SKM-1 treated with dmso at 0.1 percent for 144 hours (cell line): ENCODE results near the gene WIZ.
"Not testable (repeated sequence)": the region's sequence is repeated elsewhere in the genome, so short reads cannot be mapped to it uniquely, and the experiment has no call there.

Experiments used
- DNase-seq: peaks from one replicate; lab custom pipeline; 2025; ENCODE audit not compliant: unreplicated experiment; lab: John Stamatoyannopoulos, UW

WIZ gene, protein sequence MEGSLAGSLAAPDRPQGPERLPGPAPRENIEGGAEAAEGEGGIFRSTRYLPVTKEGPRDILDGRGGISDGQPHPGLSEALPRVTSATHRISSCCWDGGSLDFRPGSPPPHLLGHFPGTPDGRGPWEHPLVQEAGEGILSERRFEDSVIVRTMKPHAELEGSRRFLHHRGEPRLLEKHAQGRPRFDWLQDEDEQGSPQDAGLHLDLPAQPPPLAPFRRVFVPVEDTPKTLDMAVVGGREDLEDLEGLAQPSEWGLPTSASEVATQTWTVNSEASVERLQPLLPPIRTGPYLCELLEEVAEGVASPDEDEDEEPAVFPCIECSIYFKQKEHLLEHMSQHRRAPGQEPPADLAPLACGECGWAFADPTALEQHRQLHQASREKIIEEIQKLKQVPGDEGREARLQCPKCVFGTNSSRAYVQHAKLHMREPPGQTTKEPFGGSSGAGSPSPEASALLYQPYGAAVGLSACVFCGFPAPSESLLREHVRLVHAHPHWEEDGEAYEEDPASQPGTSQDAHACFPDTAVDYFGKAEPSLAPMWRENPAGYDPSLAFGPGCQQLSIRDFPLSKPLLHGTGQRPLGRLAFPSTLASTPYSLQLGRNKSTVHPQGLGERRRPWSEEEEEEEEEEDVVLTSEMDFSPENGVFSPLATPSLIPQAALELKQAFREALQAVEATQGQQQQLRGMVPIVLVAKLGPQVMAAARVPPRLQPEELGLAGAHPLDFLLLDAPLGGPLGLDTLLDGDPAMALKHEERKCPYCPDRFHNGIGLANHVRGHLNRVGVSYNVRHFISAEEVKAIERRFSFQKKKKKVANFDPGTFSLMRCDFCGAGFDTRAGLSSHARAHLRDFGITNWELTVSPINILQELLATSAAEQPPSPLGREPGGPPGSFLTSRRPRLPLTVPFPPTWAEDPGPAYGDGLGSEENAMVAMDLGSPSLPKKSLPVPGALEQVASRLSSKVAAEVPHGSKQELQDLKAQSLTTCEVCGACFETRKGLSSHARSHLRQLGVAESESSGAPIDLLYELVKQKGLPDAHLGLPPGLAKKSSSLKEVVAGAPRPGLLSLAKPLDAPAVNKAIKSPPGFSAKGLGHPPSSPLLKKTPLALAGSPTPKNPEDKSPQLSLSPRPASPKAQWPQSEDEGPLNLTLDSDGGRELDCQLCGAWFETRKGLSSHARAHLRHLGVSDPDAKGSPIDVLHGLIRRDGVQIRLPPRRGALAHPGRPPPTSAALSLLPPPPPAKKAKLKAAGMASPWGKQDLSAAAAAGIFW (N-terminal part only)

DNA sequence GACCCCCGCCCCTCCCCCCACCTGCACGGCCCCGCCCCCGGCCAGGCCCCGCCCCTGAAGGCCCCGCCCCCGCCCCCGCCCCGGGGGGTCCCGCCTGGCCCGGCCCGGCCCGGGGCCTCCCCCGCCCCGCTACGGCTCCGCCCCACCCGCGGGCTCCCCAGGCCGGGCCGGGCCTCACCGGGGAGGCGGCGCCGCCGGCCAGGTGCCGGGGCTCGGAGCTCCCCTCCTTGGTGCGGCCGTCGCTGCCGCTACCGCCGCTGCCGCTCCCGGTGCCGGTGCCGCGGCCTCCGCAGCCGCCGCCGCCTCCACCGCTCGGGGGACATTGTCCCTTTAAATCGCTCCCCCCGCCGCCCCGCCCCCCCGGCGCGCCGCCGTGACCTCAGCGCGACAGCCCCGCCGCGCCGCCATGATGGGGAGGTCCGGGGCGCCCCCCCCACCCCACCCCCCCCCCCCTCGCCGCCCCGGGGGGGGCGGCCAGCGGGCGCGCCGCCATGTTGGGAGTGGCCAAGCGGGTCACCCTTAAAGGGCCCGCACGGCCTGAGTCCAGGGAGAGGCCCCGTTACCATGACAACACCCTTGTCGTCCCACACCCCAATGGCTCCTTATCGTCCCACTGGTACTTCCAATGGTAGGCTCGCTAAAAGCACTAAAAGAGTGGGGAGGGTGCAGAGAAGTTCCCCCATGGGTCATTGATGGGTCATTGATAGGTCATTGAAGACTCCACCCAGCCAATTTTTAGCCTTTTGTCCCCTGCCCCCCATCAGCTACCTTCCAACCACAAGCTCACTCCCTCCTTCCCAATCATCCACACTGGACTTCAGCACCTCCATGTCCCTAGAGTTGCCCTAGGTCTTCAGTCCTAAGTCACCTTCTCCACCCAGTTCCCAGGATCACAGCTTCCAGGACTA is at the start of gene WIZ:
TSS of gene WIZ (minus strand) at position 337 of the 908 bp plus-strand sequence. CDS start 1,649 bp downstream, outside the sequence.
- DNase-seq = no peak

DNA sequence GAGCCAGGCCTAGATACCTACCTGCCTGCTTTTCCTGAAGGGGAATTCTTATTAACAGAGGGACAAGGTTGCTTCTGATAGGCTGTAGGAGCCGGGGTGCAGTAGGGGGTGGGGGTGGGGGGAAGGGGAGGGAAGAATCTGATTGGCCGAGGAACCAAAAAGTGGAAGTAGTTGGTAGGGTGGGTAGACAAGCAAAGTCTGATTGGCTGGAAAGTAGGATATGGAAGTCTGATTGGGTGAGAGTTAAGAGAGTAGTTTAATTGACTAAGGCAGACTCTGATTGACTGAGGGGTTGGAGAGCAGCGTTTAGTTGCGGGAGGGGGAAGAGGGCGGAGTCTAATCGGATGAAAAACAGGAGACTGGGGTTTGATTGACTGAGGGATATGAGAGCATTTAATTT is 49.2 kb upstream of the WIZ start:
- no peak for DNase-seq

GRCh38 chr19:15498156-15498858 is 48.6 kb upstream of the WIZ start:
- DNase-seq = no peak

- DNase-seq = no peak
These were observed 45.4 kb upstream of the WIZ start for GRCh38 chr19:15495151-15495550.

- DNase-seq = no peak
These were observed 38.9 kb upstream of the WIZ start for GRCh38 chr19:15488489-15489226.

DNA sequence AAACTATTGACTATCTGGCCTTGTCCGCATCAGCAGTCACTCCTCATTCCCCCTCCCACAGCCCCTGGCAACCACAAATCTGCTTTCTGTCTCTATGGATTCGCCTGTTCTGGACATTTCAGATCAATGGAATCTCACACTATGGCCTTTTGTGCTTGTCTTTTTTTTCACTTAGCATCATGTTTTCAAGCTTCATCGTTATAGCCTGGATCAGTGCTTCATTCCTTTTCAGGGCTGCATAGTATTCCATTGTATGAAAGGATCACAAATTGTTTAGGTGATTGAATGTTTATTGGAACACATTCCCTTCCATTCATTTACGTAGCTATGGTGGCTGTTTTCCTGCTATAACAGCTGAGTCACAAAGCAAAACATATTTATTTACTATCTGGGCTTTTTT is 37.3 kb upstream of the WIZ start:
- no peak for DNase-seq

DNA sequence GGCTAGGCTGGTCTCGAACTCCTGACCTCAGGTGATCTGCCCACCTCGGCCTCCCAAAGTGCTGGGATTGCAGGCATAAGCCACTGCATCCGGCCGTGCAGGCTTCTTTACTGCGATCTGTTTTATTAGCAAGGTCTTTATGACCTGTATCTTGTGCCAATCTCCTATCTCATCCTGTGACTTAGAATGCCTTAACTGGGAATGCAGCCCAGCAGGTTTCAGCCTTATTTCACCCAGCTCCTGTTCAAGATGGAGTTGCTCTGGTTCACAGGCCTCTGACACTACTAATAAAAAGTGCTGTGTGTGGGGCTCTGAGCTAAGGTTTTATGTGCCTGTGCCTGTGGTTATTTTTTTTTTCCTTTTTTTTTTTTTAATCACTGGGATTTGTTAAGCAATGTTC is 36.0 kb upstream of the WIZ start:
- not testable (repeated sequence) for DNase-seq

DNA sequence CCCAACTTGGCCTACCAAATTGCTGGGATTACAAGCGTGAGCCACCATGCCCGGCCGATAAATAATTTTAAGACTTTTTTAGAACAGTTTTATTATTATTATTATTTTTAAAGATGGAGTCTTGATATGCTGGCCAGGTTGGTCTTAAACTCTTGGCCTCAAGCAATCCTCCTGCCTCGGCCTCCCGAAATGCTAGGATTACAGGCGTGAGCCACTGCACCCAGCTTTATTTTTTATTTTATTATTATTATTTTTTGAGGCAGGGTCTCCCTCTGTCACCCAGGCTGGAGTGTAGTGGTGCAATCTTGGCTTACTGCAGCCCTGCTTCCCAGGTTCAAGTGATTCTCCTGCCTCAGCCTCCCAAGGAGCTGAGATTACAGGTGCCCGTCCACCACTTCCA is 31.2 kb upstream of the WIZ start:
- not testable (repeated sequence) for DNase-seq

DNA sequence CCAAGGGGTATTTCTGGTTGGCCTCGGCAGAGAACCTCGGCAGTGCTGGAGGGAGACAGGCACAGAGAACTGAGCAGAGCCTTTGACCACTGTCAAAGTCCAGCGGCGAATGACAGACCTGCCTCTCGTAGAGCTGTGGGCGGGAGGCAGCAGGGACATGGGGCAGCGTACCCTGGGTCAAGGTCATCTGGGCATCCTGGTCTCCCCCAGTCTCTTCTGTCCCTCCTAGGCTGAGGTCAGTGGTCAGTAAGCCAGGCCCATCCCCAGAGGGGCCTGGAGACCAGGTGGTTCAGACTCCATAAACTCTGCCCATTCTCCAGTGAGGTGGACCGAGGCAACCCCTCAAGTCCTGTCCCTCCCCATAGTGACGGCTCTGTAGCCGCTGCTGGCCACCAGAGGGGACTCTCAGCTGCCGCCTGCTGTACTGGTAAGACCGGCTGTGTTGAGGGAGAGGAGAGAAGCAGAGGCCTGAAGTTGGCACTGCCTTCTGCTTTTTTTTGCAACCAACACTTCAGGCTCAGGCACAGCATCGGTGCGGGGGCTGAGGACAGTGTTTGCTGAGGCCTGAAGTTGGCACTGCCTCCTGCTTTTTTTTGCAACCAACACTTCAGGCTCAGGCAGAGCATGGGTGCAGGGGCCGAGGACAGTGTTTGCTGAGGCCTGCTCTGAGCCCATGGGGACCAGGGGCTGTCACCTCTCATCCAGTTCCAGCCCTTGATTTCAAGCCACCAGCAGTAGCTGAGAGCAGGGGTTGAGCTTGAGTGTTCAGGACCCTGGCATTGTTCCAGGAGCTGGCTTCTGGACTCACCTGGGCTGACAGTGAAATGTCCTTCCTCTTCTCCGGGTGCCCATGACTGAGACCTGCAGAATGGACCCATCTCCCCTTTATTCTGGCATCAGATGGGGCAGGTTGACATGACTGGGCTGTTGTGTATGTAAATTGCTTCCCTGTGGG is 29.9 kb upstream of the WIZ start, which contains the start of gene PGLYRP2:
TSS of gene PGLYRP2 (minus strand) at position 111 of the 955 bp plus-strand sequence. CDS start 130 bp downstream, outside the sequence.
- DNase-seq = no peak

DNA sequence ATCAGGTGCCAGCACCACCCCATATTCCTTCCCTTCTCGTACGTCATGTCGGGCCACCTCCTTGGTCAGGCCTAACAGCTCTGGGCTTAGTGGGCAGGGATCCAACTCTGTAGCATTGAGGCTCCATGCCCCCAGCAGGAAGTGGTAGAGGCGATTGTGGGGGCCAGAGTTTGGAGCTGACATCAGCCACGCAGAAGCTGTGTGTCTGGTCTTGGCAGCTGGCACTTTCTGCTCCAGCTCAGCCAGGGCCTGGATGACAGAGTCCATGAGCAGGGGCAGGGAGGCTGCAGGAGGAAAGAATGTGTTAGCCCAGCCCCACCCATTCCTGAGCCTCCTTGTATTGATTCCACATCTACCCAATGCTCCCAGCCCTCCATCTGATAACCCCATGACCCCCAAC is 26.6 kb upstream of the WIZ start:
- no peak for DNase-seq

GRCh38 chr19:15475611-15476010 is 25.9 kb upstream of the WIZ start:
- no peak for DNase-seq

GRCh38 chr19:15475169-15475568 is 25.4 kb upstream of the WIZ start:
- no peak for DNase-seq

- DNase-seq = not testable (repeated sequence)
These were observed 24.1 kb upstream of the WIZ start for GRCh38 chr19:15473821-15474220.

DNA sequence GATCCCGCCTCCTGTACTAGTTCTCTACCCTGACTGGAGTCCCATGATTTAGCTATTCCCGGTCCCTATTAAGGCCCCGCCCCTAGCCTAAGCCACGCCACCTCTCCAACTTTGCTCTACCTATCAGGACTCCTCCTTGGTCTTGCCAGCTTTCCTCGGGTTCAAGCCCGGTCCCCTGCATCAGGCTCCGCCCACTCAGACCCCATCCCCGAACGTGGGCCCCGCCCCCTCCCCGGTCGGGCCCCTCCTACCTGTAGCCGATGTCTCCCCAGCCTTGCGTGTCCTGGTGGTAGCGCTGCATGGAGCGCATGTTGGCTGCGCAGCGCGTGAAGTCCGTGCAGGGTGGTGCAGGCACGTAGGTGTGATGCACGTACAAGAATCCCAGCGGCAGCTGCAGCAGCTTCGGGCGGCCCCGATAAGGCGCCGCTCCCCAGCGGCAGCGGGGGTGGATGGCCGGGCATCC is 21.9 kb upstream of the WIZ start:
- DNase-seq = no peak

DNA sequence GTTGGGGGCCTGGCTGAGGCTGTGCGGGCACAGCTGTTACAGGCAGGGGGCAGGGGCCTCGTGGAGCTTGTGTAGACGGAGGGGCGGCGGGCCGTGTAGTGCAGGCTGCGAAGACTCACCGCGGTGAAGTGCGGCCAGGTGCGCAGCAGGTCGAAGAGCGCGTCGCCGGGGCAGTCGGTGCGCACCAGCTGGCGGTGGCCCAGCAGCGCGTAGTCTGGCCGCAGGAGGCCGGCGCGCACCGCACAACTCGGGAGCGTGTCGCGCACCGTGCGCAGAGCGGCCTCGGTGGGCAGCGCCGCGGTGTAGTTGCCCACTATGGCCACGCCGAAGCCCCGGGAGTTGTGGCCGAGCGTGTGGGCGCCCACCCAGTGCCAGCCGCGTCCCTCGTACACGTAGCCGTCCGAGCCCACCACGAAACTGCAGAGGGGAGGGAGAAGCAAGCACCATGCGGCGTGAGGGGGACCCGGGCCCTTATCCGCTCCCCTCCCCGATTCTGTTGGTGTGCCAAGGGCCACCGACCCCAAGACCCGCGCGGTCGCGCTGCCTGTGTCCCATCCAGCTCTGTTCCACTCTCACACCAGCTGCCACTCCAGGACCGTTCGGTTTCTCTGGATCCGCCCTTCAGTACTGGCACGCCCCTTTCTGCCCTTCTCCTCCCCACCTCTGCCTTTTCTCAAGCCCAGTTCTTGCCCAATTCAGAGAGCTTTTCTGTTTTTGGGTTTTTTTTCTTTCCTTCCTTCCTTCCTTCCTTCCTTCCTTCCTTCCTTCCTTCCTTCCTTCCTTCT is 19.9 kb upstream of the WIZ start:
- DNase-seq = no peak

GRCh38 chr19:15468675-15469512 is 19.1 kb upstream of the WIZ start:
- DNase-seq = no peak
